HEK293T (cell line): Measurements from ENCODE around the gene SUSD1.
"Not testable (repeated sequence)": the region's sequence is repeated elsewhere in the genome, so short reads cannot be mapped to it uniquely, and the experiment has no call there.

ENCODE experiments used
- CTCF ChIA-PET: fragments of 350-600 bp; formaldehyde crosslinking; extraction: SDS; loops from one replicate; lab custom pipeline; 2021; ENCODE audit warnings: antibody characterized with exemption, inconsistent platforms; lab: Yijun Ruan, JAX
- POLR2A ChIA-PET: fragments of 350-600 bp; formaldehyde crosslinking; extraction: SDS; loops from one replicate; lab custom pipeline; 2020; ENCODE audit warnings: antibody characterized with exemption, inconsistent platforms; lab: Yijun Ruan, JAX
- DNase-seq: peaks from one replicate; pipeline ENCODE4 v3.0.0; 2012; ENCODE audit warnings: mixed read lengths; ENCODE audit errors: extremely low spot score
- ARNT ChIP-seq: fragments of 450-650 bp; IDR thresholded peaks from 2 replicates; pipeline ENCODE4 v1.6.1; 2017; ENCODE audit warnings: mild to moderate bottlenecking
- BHLHE40 ChIP-seq: fragments of 450-650 bp; IDR thresholded peaks from 2 replicates; pipeline ENCODE4 v1.6.1; 2016; ENCODE audit warnings: mild to moderate bottlenecking, moderate library complexity, borderline replicate concordance
- CTBP1 ChIP-seq: fragments of 450-650 bp; IDR thresholded peaks from 2 replicates; pipeline ENCODE4 v1.6.1; 2016; ENCODE audit warnings: borderline replicate concordance
- ELF4 ChIP-seq: fragments of 450-650 bp; IDR thresholded peaks from 2 replicates; pipeline ENCODE4 v1.6.1; 2017; ENCODE audit warnings: antibody characterized with exemption
- FOXA1 ChIP-seq: fragments of 450-650 bp; IDR thresholded peaks from 2 replicates; pipeline ENCODE4 v1.6.1; 2016; ENCODE audit warnings: mild to moderate bottlenecking
- FOXK2 ChIP-seq: fragments of 450-650 bp; IDR thresholded peaks from 2 replicates; pipeline ENCODE4 v1.6.1; 2016; ENCODE audit warnings: mild to moderate bottlenecking
- FOXM1 ChIP-seq: fragments of 450-650 bp; IDR thresholded peaks from 2 replicates; pipeline ENCODE4 v1.6.1; 2017; ENCODE audit warnings: mild to moderate bottlenecking, borderline replicate concordance
- HDGF ChIP-seq: fragments of 450-650 bp; IDR thresholded peaks from 2 replicates; pipeline ENCODE4 v1.6.1; 2017; ENCODE audit warnings: antibody characterized with exemption, borderline replicate concordance
- L3MBTL2 ChIP-seq: fragments of 450-650 bp; conservative IDR thresholded peaks from 2 replicates; pipeline ENCODE4 v1.6.1; 2016; ENCODE audit warnings: mild to moderate bottlenecking
- LEF1 ChIP-seq: fragments of 450-650 bp; IDR thresholded peaks from 2 replicates; pipeline ENCODE4 v1.6.1; 2017; ENCODE audit warnings: mild to moderate bottlenecking, borderline replicate concordance
- NFRKB ChIP-seq: fragments of 450-650 bp; IDR thresholded peaks from 2 replicates; pipeline ENCODE4 v1.6.1; 2016; ENCODE audit warnings: mild to moderate bottlenecking, moderate library complexity
- PKNOX1 ChIP-seq: fragments of 450-650 bp; IDR thresholded peaks from 2 replicates; pipeline ENCODE4 v1.6.1; 2016
- SP1 ChIP-seq: fragments of 450-650 bp; IDR thresholded peaks from 2 replicates; pipeline ENCODE4 v1.6.1; 2017
- SUZ12 ChIP-seq: fragments of 450-650 bp; IDR thresholded peaks from 2 replicates; pipeline ENCODE4 v1.6.1; 2016; ENCODE audit warnings: mild to moderate bottlenecking
- TARDBP ChIP-seq: fragments of 450-650 bp; IDR thresholded peaks from 2 replicates; pipeline ENCODE4 v1.6.1; 2016
- ZNF384 ChIP-seq: fragments of 450-650 bp; IDR thresholded peaks from 2 replicates; pipeline ENCODE4 v1.6.1; 2016

The SUSD1 gene

GRCh38 chr9:112198646-112199045, 23.5 kb upstream of the SUSD1 start:
- ChIA-PET POLR2A (no interaction called here), CTCF (interaction anchor here (0.7 kb wide), 1 partner anchor 36 kb away, joined by 3 read pairs; no protein-coding TSS in a partner anchor)
- no peak for DNase-seq
- TF ChIP-seq PKNOX1 (no peak), FOXM1 (no peak), ARNT (no peak), TARDBP (no peak), ELF4 (no peak), SUZ12 (no peak), FOXK2 (no peak), L3MBTL2 (no peak), HDGF (no peak), LEF1 (no peak), CTBP1 (no peak), NFRKB (no peak), ZNF384 (no peak), FOXA1 (no peak), BHLHE40 (no peak), SP1 (no peak)

DNA sequence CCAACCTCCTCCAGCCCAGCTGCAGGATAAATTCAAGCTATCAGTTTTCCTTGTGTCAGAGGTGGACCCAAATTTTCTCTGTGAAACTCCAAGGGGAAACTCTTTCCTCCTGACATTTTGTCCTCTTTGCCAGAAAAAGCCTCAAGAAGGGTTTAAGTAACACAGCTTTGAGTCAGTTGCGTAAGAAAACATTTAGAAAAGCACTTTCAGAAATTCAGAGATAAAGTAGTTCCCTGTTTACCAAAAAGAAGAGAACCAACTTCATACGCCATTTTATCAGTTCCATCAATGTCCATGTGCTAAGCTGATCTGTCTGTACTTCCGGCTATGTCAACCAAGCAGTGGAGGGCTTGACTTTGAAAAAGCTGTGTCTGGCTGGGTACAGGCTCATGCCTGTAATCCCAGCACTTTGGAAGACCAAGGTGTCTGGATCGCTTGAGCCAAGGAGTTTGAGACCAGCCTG, 19.9 kb upstream of the SUSD1 start:
- no peak for DNase-seq
- ChIA-PET POLR2A (no interaction called here), CTCF (no interaction called here)
- TF ChIP-seq CTBP1 (no peak), LEF1 (no peak), PKNOX1 (no peak), BHLHE40 (no peak), SP1 (no peak), ARNT (no peak), SUZ12 (no peak), TARDBP (no peak), FOXM1 (no peak), HDGF (no peak), FOXK2 (no peak), NFRKB (no peak), FOXA1 (no peak), ELF4 (no peak)

- ChIA-PET POLR2A (interaction anchor here (1.0 kb wide), 1 partner anchor 19 kb away, joined by 3 read pairs; no protein-coding TSS in a partner anchor), CTCF (no interaction called here)
- no peak for TF ChIP-seq PKNOX1
- no peak for TF ChIP-seq LEF1
- TF ChIP-seq SP1, result no peak
- TF ChIP-seq FOXA1, result no peak
- TF ChIP-seq FOXM1, result no peak
- TF ChIP-seq CTBP1, result no peak
- TF ChIP-seq NFRKB, result no peak
- TF ChIP-seq TARDBP, result no peak
- TF ChIP-seq FOXK2, result no peak
- no peak for TF ChIP-seq L3MBTL2
- TF ChIP-seq SUZ12, result no peak
- no peak for TF ChIP-seq BHLHE40
- TF ChIP-seq ARNT, result no peak
- no peak for TF ChIP-seq ELF4
- no peak for TF ChIP-seq HDGF
- no peak for TF ChIP-seq ZNF384
- no peak for DNase-seq
Measured at GRCh38 chr9:112193572-112194288, 18.6 kb upstream of the SUSD1 start.

DNA sequence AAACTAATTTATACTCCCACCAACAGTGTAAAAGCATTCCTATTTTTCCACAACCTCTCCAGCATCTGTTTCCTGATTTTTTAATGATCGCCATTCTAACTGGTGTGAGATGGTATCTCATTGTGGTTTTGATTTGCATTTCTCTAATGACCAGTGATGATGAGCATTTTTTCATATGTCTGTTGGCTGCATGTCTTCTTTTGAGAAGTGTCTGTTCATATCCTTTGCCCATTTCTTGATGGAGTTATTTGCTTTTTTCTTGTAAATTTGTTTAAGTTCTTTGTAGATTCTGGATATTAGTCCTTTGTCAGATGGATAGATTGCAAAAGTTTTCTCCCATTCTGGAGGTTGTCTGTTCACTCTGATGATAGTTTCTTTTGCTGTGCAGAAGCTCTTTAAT, 15.2 kb upstream of the SUSD1 start:
- CTCF ChIA-PET, DNase-seq, POLR2A ChIA-PET: not testable (repeated sequence)

DNA sequence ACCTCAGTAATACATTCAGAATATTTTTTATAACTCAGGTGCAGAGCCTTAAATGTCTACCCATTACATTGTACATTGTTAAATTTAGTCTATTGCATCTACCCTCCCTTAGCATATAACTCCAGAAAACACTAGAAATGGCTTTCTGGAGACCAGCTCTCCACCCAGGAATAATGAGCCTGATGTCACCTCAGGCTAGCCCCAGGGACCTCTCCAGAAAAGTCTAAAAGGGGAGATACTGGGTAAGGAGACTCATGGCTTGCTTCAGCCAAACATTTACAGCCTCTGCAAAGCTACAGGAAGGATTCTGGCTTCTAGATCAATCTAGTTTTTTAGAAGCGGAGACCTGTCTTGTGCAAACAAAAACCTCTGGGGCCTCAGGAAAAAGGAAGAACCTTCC, 13.8 kb upstream of the SUSD1 start:
- no peak for DNase-seq
- ChIA-PET POLR2A (interaction anchor here (1.9 kb wide), 1 partner anchor 13 kb away, joined by 8 read pairs; no protein-coding TSS in a partner anchor), CTCF (no interaction called here)
- peak; percentile 25; the same call in 1 of the 2 replicates for TF ChIP-seq ARNT
- TF ChIP-seq SUZ12, result no peak
- no peak for TF ChIP-seq BHLHE40
- no peak for TF ChIP-seq FOXA1
- TF ChIP-seq ELF4, result no peak

DNA sequence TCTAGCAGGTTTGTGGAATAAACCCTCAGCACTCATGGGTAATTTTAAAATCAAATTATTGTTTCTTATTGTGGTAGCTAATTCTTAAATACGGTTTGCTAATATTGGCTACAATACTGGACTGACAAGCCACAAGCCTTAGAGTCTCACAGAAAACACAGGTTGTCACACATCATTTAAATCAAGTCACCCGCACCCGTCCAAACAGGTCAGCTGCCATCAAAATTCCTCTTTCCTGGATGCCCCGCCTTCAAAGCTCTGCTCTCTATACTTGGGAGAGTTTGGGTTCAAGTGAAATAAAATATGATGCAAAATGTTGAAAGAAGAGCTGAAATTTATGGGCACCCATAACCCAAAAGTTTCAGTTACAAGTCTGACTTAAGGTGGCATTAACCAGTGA, 12.3 kb upstream of the SUSD1 start:
- CTCF ChIA-PET, result no interaction called here
- POLR2A ChIA-PET, result no interaction called here
- TF ChIP-seq ZNF384, result no peak
- no peak for TF ChIP-seq SUZ12
- no peak for DNase-seq

DNA sequence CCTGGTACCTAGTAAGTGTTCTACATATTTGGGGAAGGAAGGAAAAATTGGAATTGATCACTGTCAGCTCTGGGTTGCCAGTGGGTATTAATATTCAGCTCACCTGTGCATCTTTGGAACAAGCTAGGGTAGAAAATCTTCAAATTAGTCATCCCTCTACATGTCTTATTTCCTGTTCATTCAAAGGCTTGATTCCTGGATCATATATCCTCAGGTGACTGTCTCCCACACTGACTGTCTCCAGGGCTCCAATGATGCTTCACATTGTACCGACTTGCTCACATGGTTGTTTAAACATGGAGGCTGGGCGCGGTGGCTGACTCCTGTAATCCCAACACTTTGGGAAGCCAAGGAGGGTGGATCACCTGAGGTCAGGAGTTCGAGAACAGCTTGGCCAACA, 11.6 kb upstream of the SUSD1 start:
- POLR2A ChIA-PET, result interaction anchor here (1.0 kb wide), 1 partner anchor 10 kb away, joined by 3 read pairs; no protein-coding TSS in a partner anchor
- CTCF ChIA-PET, result no interaction called here

More for the DNA sequence above, 11.6 kb upstream of the SUSD1 start:
- TF ChIP-seq SP1, result no peak
- no peak for DNase-seq
